WI38 (cell line): ENCODE data around the gene UTP20.

ENCODE experiments used
- H3K4me3 ChIP-seq: 2 replicates; pipeline ENCODE4 v1.5.1; 2011; ENCODE audit warnings: low read depth, mild to moderate bottlenecking, control low read depth, low read length
- CTCF ChIP-seq: IDR thresholded peaks from 2 replicates; pipeline ENCODE4 v1.5.1; 2012; ENCODE audit warnings: low read depth, mild to moderate bottlenecking, control low read depth, low read length

UTP20 gene

DNA sequence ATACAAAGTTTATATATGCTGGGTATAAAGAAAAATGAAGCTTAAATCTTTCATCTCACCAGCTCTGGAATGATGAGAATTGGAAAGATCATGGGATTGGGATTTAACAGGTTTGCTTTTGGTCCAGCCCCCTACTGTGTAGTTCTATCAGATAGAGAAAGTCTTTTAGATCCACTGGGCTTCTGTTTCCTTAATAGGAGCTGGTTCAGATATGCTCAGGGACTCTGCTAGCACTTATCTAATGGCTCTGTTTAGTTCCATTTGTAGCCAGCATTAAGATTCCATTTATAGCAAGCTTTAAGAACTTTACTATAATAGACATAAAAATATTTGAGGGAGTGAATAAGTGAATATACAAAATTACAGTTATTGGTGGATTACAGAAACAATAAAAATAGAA, 42.6 kb downstream of the UTP20 start:
- no peak for TF ChIP-seq CTCF
- no peak overlapping the region for H3K4me3 ChIP-seq

- no peak overlapping the region for H3K4me3 ChIP-seq
- TF ChIP-seq CTCF = no peak
Observed at GRCh38 chr12:101323255-101323654, 43.4 kb downstream of the UTP20 start.

GRCh38 chr12:101325590-101325989, 45.7 kb downstream of the UTP20 start:
- no peak for TF ChIP-seq CTCF
- no peak overlapping the region for H3K4me3 ChIP-seq

DNA sequence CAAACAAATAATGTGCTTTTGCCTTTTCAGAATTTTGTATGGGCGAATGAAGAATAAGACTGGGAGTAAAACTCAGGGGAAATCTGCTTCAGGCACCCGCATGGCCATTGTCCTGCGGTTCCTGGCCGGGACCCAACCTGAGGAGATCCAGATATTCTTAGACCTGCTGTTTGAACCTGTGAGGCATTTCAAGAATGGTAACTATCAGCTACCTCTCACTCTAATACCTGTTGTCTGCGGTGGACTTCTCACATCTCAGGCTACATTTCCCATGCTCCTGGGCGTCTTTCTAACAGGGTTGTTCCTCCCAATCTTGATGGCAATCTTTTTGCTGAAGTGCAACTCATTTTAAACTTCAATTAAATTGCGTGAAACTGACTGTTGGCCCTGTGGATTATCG, 47.1 kb downstream of the UTP20 start:
- no peak for TF ChIP-seq CTCF
- H3K4me3 ChIP-seq = no peak overlapping the region

GRCh38 chr12:101327546-101327945, 47.6 kb downstream of the UTP20 start:
- no peak for TF ChIP-seq CTCF
- no peak overlapping the region for H3K4me3 ChIP-seq

DNA sequence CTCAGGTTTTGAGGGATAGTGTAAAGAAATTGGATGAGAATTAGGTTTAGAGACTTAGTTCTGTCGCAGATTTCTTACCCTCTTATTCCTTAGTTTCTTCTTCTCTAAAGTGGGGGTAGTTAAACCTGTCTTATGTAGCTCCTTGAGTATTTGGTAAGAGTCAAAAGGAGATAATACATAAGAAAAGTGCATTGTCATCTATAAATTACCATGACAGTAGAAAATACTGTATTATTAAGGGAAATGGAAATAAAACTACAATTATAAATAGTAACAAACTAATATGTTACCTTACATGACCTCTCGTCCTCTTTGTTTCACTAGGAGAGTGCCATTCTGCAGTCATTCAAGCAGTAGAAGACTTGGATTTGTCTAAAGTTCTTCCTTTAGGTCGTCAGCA, 49.0 kb downstream of the UTP20 start:
- H3K4me3 ChIP-seq = no peak overlapping the region

DNA sequence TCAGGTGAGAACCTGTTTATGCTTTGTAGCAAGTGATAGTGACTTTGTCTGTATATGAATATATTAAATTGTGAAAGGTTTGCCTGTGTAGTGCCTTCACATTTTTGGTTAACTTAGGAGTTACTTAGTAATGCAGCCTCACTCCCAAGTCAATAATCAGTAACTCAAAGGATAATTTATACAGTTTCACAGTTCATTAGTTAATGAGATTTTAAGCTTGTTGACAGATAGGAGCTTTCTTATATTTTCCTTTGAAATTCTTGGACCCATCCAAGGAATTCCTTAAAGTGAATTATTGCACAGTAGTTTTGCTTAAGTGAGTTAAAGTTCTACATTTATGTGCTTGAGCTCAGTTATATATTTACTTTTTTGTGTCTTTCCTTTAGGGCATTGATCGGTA, 50.7 kb downstream of the UTP20 start:
- no peak for TF ChIP-seq CTCF

More for the DNA sequence above, 49.0 kb downstream of the UTP20 start:
- no peak for TF ChIP-seq CTCF

GRCh38 chr12:101336437-101336836, 56.5 kb downstream of the UTP20 start:
- no peak overlapping the region for H3K4me3 ChIP-seq
- no peak for TF ChIP-seq CTCF

More for the DNA sequence above, 50.7 kb downstream of the UTP20 start:
- H3K4me3 ChIP-seq = no peak overlapping the region
